Neural progenitor cell (in vitro differentiated cells): ENCODE measurements around the gene C9orf72. TPM values are rescaled to one million over a fixed set of nuclear protein-coding genes. Genes with fewer than 3 reads are reported as not detected.
"Not testable (repeated sequence)": the region's sequence is repeated elsewhere in the genome, so short reads cannot be mapped to it uniquely, and the experiment has no call there.

Source experiments
- DNase-seq: peaks from one replicate; pipeline ENCODE4 v3.0.0-alpha.2; 2016; ENCODE audit warnings: low spot score
- H2AFZ ChIP-seq: fragments of 200-600 bp; sonication (generic); replicated peaks from 2 replicates; pipeline ENCODE4 v1.6.1; 2016; ENCODE audit warnings: antibody characterized with exemption
- H3F3A ChIP-seq: fragments of 200-600 bp; sonication (generic); 2 replicates; pipeline ENCODE4 v1.6.1; 2016; ENCODE audit warnings: antibody characterized with exemption, low read depth
- H3K27ac ChIP-seq: fragments of 200-600 bp; sonication (generic); 2 replicates; pipeline ENCODE4 v1.5.1; 2016; ENCODE audit warnings: mild to moderate bottlenecking
- H3K27me3 ChIP-seq: fragments of 200-600 bp; sonication (generic); 2 replicates; pipeline ENCODE4 v1.6.1; 2016; ENCODE audit warnings: mild to moderate bottlenecking, moderate library complexity
- H3K36me3 ChIP-seq: fragments of 200-600 bp; sonication (generic); 2 replicates; pipeline ENCODE4 v1.5.1; 2016
- H3K4me1 ChIP-seq: fragments of 200-600 bp; sonication (generic); 2 replicates; pipeline ENCODE4 v1.6.1; 2016; ENCODE audit warnings: mixed run types
- H3K4me2 ChIP-seq: fragments of 200-600 bp; sonication (generic); 2 replicates; pipeline ENCODE4 v1.6.1; 2016
- H3K4me3 ChIP-seq: fragments of 200-600 bp; sonication (generic); 2 replicates; pipeline ENCODE4 v1.5.1; 2016
- H3K79me2 ChIP-seq: fragments of 200-600 bp; sonication (generic); 2 replicates; pipeline ENCODE4 v1.6.1; 2016; ENCODE audit warnings: low read depth
- H3K9ac ChIP-seq: fragments of 200-600 bp; sonication (generic); 2 replicates; pipeline ENCODE4 v1.6.1; 2016
- H3K9me3 ChIP-seq: fragments of 200-600 bp; sonication (generic); 2 replicates; pipeline ENCODE4 v1.5.1; 2016; ENCODE audit warnings: low read depth
- H4K20me1 ChIP-seq: fragments of 200-600 bp; sonication (generic); 2 replicates; pipeline ENCODE4 v1.6.1; 2016; ENCODE audit warnings: low read depth
- H3K27ac Mint-ChIP-seq: 3 replicates; pipeline ENCODE4 v1.8.0; 2021; ENCODE audit warnings: mixed read lengths
- H3K27me3 Mint-ChIP-seq: 2 replicates; pipeline ENCODE4 v1.8.0; 2022; ENCODE audit warnings: low read depth, mild to moderate bottlenecking, inconsistent platforms, moderate library complexity, mixed read lengths; ENCODE audit not compliant: insufficient read depth
- H3K36me3 Mint-ChIP-seq: 3 replicates; pipeline ENCODE4 v1.8.0; 2021; ENCODE audit warnings: mixed read lengths
- H3K4me1 Mint-ChIP-seq: 3 replicates; pipeline ENCODE4 v1.8.0; 2021; ENCODE audit warnings: mixed read lengths
- H3K4me3 Mint-ChIP-seq: 3 replicates; pipeline ENCODE4 v1.8.0; 2021; ENCODE audit warnings: mild to moderate bottlenecking, moderate library complexity, mixed read lengths
- H3K9me3 Mint-ChIP-seq: 3 replicates; pipeline ENCODE4 v1.8.0; 2020; ENCODE audit warnings: mixed read lengths
- CTCF ChIP-seq: fragments of 200-600 bp; sonication (generic); IDR thresholded peaks from 2 replicates; pipeline ENCODE4 v1.5.1; 2017; ENCODE audit warnings: antibody characterized with exemption, mild to moderate bottlenecking
- EZH2 ChIP-seq: fragments of 200-600 bp; sonication (generic); IDR thresholded peaks from 2 replicates; pipeline ENCODE4 v1.6.1; 2017; ENCODE audit warnings: antibody characterized with exemption, mild to moderate bottlenecking, moderate library complexity
- EZH2phosphoT487 ChIP-seq: fragments of 200-600 bp; sonication (generic); IDR thresholded peaks from 2 replicates; pipeline ENCODE4 v1.6.1; 2017; ENCODE audit warnings: antibody characterized with exemption
- total RNA-seq: library from RNA; depleted of rRNA; stranded (reverse); fragments of >200 nt; gene quantifications from 2 replicates; pipeline ENCODE4 v1.2.3, GENCODE V29; 2015; ENCODE audit warnings: low replicate concordance

C9orf72 gene
- total RNA-seq, 1 donor from 2014 or later = 107 TPM

GRCh38 chr9:27618066-27618465, 44.8 kb upstream of the C9orf72 start:
- H2AFZ ChIP-seq = no peak overlapping the region
- no peaks in the 10 kb centered on the region for H3K27me3 ChIP-seq
- H3K4me3 Mint-ChIP-seq = no peak overlapping the region

DNA sequence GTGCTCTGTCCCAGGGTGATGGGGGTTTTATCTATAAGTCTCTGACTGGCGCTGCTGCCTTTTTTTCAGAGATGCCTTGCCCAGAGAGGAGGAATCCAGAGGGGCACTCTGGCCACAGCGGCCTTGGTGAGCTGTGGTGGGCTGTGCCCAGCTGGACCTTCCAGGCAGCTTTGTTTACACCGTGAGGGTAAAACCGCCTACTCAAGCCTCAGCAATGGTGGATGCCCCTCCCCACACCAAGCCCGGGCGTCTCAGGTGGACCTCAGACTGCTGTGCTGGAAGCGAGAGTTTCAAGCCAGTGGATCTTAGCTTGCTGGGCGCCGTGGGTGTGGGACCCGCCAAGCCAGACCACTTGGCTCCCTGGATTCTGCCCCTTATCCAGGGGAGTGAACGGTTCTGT, 41.3 kb upstream of the C9orf72 start:
- TF ChIP-seq EZH2phosphoT487 = no peak
- TF ChIP-seq CTCF = no peak
- TF ChIP-seq EZH2 = no peak
- no peaks in the 10 kb centered on the region for H3K36me3 ChIP-seq
- no peak overlapping the region for H3K4me2 ChIP-seq
- Mint-ChIP-seq H3K27ac (no peak overlapping the region), H3K36me3 (no peaks in the 10 kb centered on the region), H3K9me3 (no peaks in the 10 kb centered on the region), H3K4me1 (no peaks in the 10 kb centered on the region), H3K27me3 (peaks cover 2% of the 10 kb centered on the region), H3K4me3 (no peak overlapping the region)
- H3K9ac ChIP-seq = no peak overlapping the region
- no peak overlapping the region for H3K4me3 ChIP-seq
- H3K79me2 ChIP-seq = no peaks in the 10 kb centered on the region
- H3F3A ChIP-seq = no peaks in the 10 kb centered on the region
- H3K27ac ChIP-seq = no peak overlapping the region
- no peaks in the 10 kb centered on the region for H3K4me1 ChIP-seq
- H4K20me1 ChIP-seq = no peaks in the 10 kb centered on the region
- no peak overlapping the region for H2AFZ ChIP-seq
- DNase-seq = no peak
- H3K9me3 ChIP-seq = no peaks in the 10 kb centered on the region
- no peaks in the 10 kb centered on the region for H3K27me3 ChIP-seq

More at GRCh38 chr9:27618066-27618465, 44.8 kb upstream of the C9orf72 start:
- H4K20me1 ChIP-seq = no peaks in the 10 kb centered on the region
- DNase-seq = no peak
- no peak overlapping the region for H3K4me2 ChIP-seq
- TF ChIP-seq EZH2 (no peak), CTCF (no peak)
- no peak overlapping the region for H3K27ac Mint-ChIP-seq
- no peaks in the 10 kb centered on the region for H3K36me3 ChIP-seq
- H3K9me3 Mint-ChIP-seq = no peaks in the 10 kb centered on the region
- no peaks in the 10 kb centered on the region for H3K4me1 Mint-ChIP-seq
- H3K4me1 ChIP-seq = no peaks in the 10 kb centered on the region
- no peaks in the 10 kb centered on the region for H3K79me2 ChIP-seq
- no peaks in the 10 kb centered on the region for H3K36me3 Mint-ChIP-seq
- no peak overlapping the region for H3K4me3 ChIP-seq
- H3F3A ChIP-seq = no peaks in the 10 kb centered on the region
- H3K27me3 Mint-ChIP-seq = peaks cover 2% of the 10 kb centered on the region
- no peak overlapping the region for H3K9ac ChIP-seq
- no peaks in the 10 kb centered on the region for H3K9me3 ChIP-seq
- no peak overlapping the region for H3K27ac ChIP-seq

DNA sequence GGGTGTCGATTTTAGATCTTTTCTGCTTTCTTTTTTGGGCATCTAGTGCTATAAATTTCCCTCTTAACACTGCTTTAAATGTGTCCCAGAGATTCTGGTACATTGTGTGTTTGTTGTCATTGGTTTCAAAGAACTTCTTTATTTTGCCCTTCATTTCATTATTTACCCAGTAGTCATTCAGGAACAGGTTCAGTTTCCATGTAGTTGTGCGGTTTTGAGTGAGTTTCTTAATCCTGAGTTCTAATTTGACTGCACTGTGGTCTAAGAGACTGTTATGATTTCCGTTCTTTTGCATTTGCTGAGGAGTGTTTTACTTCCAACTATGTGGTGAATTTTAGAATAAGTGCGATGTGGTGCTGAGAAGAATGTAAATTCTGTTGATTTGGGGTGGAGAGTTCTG, 38.8 kb upstream of the C9orf72 start:
- not testable (repeated sequence) for H3K9me3 ChIP-seq, H3K27ac ChIP-seq, H3F3A ChIP-seq, H3K36me3 ChIP-seq, H3K4me1 ChIP-seq, H3K27me3 Mint-ChIP-seq, H4K20me1 ChIP-seq, H2AFZ ChIP-seq, H3K4me1 Mint-ChIP-seq, H3K27me3 ChIP-seq, H3K9me3 Mint-ChIP-seq, H3K36me3 Mint-ChIP-seq, H3K4me3 ChIP-seq, H3K79me2 ChIP-seq, H3K27ac Mint-ChIP-seq, DNase-seq, H3K4me2 ChIP-seq, H3K9ac ChIP-seq, H3K4me3 Mint-ChIP-seq

DNA sequence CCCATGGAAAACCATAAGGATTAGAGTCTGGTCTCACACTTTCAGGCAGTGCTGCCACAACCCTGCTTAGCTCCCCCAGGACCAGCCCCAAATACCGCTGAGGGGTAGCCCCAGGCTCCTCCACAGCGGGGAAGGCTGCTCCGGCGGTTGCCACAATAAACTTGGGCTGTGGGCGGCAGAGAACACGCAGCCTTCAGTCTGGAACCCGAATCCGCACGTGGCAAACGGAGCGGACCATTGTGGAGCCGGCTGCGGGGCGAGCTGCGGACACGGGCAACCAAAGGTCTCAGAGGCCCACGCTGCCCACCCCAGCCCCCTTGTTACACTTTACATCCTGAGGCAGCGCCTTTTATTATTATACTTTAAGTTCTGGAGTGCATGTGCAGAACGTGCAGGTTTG, 37.3 kb upstream of the C9orf72 start:
- Histone ChIP-seq H3K4me3 (no peak overlapping the region), H3K9me3 (no peaks in the 10 kb centered on the region)

More for the DNA sequence above, 37.3 kb upstream of the C9orf72 start:
- Histone ChIP-seq H3F3A (no peaks in the 10 kb centered on the region), H3K4me2 (no peak overlapping the region), H3K27ac (no peak overlapping the region), H4K20me1 (no peaks in the 10 kb centered on the region), H3K27me3 (no peaks in the 10 kb centered on the region), H3K36me3 (no peaks in the 10 kb centered on the region), H2AFZ (no peak overlapping the region), H3K9ac (no peak overlapping the region), H3K79me2 (no peaks in the 10 kb centered on the region), H3K4me1 (no peaks in the 10 kb centered on the region)
- Mint-ChIP-seq H3K36me3 (no peaks in the 10 kb centered on the region), H3K4me1 (no peaks in the 10 kb centered on the region), H3K9me3 (no peaks in the 10 kb centered on the region), H3K27me3 (peaks cover 3% of the 10 kb centered on the region), H3K27ac (no peak overlapping the region), H3K4me3 (no peak overlapping the region)
- TF ChIP-seq EZH2 (no peak), EZH2phosphoT487 (no peak), CTCF (no peak)
- no peak for DNase-seq
